H1 (cell line): ENCODE data around the gene TADA2B. TPM values are rescaled to one million over a fixed set of nuclear protein-coding genes. Genes with fewer than 3 reads are reported as not detected.

Experiments
- CBX5 ChIP-seq: fragments of 300-800, 300-1000 bp; sonication (generic); IDR thresholded peaks from 2 replicates; pipeline ENCODE4 v1.7.1; 2016; ENCODE audit warnings: antibody characterized with exemption, low read length, low read depth
- CBX8 ChIP-seq: fragments of 300-800, 300-1000 bp; sonication (generic); IDR thresholded peaks from 2 replicates; pipeline ENCODE4 v1.7.1; 2016; ENCODE audit warnings: low read depth, low read length, borderline replicate concordance
- CEBPB ChIP-seq: IDR thresholded peaks from 2 replicates; pipeline ENCODE4 v1.6.1; 2012; ENCODE audit warnings: low read depth, low read length
- CHD2 ChIP-seq: IDR thresholded peaks from 2 replicates; pipeline ENCODE4 v1.6.1; 2012; ENCODE audit warnings: low read length, improper control_type of control experiment
- CREB1 ChIP-seq: IDR thresholded peaks from 2 replicates; pipeline ENCODE4 v1.6.1; 2012; ENCODE audit warnings: inconsistent platforms
- EP300 ChIP-seq, 2 experiments: IDR thresholded peaks; 1 replicate in 1 of 2; 2 replicates in 1 of 2; pipeline ENCODE4 v1.6.1; 2011 to 2012; ENCODE audit warnings: low read depth in 2 of 2, low read length in 2 of 2, mild to moderate bottlenecking in 2 of 2, borderline replicate concordance in 1 of 2, inconsistent platforms in 1 of 2, moderate library complexity in 1 of 2
- EZH2 ChIP-seq: fragments of 200-600 bp; sonication (generic); IDR thresholded peaks from 2 replicates; pipeline ENCODE4 v1.7.1; 2012; ENCODE audit warnings: low read depth, mild to moderate bottlenecking, moderate library complexity, low read length, inconsistent platforms; ENCODE audit not compliant: severe bottlenecking
- FOSL1 ChIP-seq: IDR thresholded peaks from 2 replicates; pipeline ENCODE4 v1.6.1; 2011; ENCODE audit warnings: mild to moderate bottlenecking, low read depth, low read length, moderate library complexity; ENCODE audit not compliant: insufficient read depth
- GABPA ChIP-seq: IDR thresholded peaks from 2 replicates; pipeline ENCODE4 v1.6.1; 2011; ENCODE audit warnings: mild to moderate bottlenecking, low read length, moderate library complexity, borderline replicate concordance; ENCODE audit not compliant: insufficient read depth
- GTF2F1 ChIP-seq: IDR thresholded peaks from 2 replicates; pipeline ENCODE4 v1.6.1; 2012; ENCODE audit warnings: low read depth, low read length, improper control_type of control experiment, borderline replicate concordance
- NANOG ChIP-seq: IDR thresholded peaks from 2 replicates; pipeline ENCODE4 v1.6.1; 2011; ENCODE audit warnings: low read length, low read depth, mild to moderate bottlenecking, inconsistent platforms; ENCODE audit not compliant: insufficient read depth, poor library complexity, severe bottlenecking
- NRF1 ChIP-seq: IDR thresholded peaks from 2 replicates; pipeline ENCODE4 v1.6.1; 2011; ENCODE audit warnings: mild to moderate bottlenecking, low read depth, low read length, improper control_type of control experiment
- RAD21 ChIP-seq, 2 experiments: IDR thresholded peaks in 1 of 2; conservative IDR thresholded peaks in 1 of 2; 2 replicates each; pipeline ENCODE4 v1.6.1; 2011; ENCODE audit warnings: low read depth in 2 of 2, low read length in 2 of 2, improper control_type of control experiment in 1 of 2, inconsistent platforms in 1 of 2, mild to moderate bottlenecking in 1 of 2, moderate library complexity in 1 of 2
- RBBP5 ChIP-seq: IDR thresholded peaks from 2 replicates; pipeline ENCODE4 v1.7.1; 2012; ENCODE audit warnings: low read depth, mild to moderate bottlenecking, inconsistent platforms, low read length, moderate library complexity, borderline replicate concordance
- SAP30 ChIP-seq: fragments of 300-600 bp; sonication (generic); IDR thresholded peaks from 2 replicates; pipeline ENCODE4 v1.7.1; 2012; ENCODE audit warnings: low read length, moderate library complexity, mild to moderate bottlenecking, inconsistent platforms; ENCODE audit not compliant: insufficient read depth, insufficient replicate concordance
- SIRT6 ChIP-seq: IDR thresholded peaks from one replicate; pipeline ENCODE4 v1.7.1; 2012; ENCODE audit warnings: low read length, inconsistent platforms
- SIX5 ChIP-seq: IDR thresholded peaks from 2 replicates; pipeline ENCODE4 v1.6.1; 2011; ENCODE audit warnings: mild to moderate bottlenecking, low read depth, low read length
- SP1 ChIP-seq: IDR thresholded peaks from 2 replicates; pipeline ENCODE4 v1.6.1; 2011; ENCODE audit warnings: low read depth, low read length
- SP2 ChIP-seq: IDR thresholded peaks from 2 replicates; pipeline ENCODE4 v1.6.1; 2012; ENCODE audit warnings: mild to moderate bottlenecking, low read length, inconsistent platforms
- SP4 ChIP-seq: IDR thresholded peaks from 2 replicates; pipeline ENCODE4 v1.6.1; 2012; ENCODE audit warnings: low read length, inconsistent platforms
- TAF1 ChIP-seq: IDR thresholded peaks from 2 replicates; pipeline ENCODE4 v1.6.1; 2011; ENCODE audit warnings: mild to moderate bottlenecking, low read depth, low read length
- TBP ChIP-seq: IDR thresholded peaks from 2 replicates; pipeline ENCODE4 v1.6.1; 2011; ENCODE audit warnings: low read depth, low read length, improper control_type of control experiment
- YY1 ChIP-seq: IDR thresholded peaks from 2 replicates; pipeline ENCODE4 v1.6.1; 2011; ENCODE audit warnings: low read depth, mild to moderate bottlenecking, low read length
- ZNF274 ChIP-seq: IDR thresholded peaks from 2 replicates; pipeline ENCODE4 v1.7.0; 2012; ENCODE audit warnings: low read length, borderline replicate concordance; ENCODE audit errors: extremely low read depth
- polyA plus RNA-seq, 7 experiments: library from polyadenylated mRNA; depleted of rRNA in 3 of 7; stranded (reverse) in 5 of 7; unstranded in 2 of 7; fragments of >200 nt in 5 of 7; fragments of 200-250 nt in 2 of 7; gene quantifications; 1 replicate in 5 of 7; 2 replicates in 1 of 7; 4 replicates in 1 of 7; pipeline versions ENCODE4 v1.2.1 to v1.2.3, GENCODE V29; 2011 to 2013; ENCODE audit warnings: missing spikeins in 2 of 7, mixed read lengths in 2 of 7
- total RNA-seq: library from RNA; stranded (reverse); fragmentation: NEBNext Ultra II Directional; extraction: Animal tissue kit (Norgen Biotek cat#: 25700); gene quantifications from 2 replicates; pipeline ENCODE4 v1.2.1, GENCODE V29; 2021
- TF ChIP-seq, protein P1 (sequence below): IDR thresholded peaks from 2 replicates; pipeline ENCODE4 v1.6.1; 2012; ENCODE audit warnings: inconsistent platforms

Gene TADA2B
- total and polyA plus RNA-seq, 2 of the 8 experiments (the other 6 are each of a cell fraction or from before 2014, with no cell fraction given), result 5.7 to 12.1 TPM

DNA sequence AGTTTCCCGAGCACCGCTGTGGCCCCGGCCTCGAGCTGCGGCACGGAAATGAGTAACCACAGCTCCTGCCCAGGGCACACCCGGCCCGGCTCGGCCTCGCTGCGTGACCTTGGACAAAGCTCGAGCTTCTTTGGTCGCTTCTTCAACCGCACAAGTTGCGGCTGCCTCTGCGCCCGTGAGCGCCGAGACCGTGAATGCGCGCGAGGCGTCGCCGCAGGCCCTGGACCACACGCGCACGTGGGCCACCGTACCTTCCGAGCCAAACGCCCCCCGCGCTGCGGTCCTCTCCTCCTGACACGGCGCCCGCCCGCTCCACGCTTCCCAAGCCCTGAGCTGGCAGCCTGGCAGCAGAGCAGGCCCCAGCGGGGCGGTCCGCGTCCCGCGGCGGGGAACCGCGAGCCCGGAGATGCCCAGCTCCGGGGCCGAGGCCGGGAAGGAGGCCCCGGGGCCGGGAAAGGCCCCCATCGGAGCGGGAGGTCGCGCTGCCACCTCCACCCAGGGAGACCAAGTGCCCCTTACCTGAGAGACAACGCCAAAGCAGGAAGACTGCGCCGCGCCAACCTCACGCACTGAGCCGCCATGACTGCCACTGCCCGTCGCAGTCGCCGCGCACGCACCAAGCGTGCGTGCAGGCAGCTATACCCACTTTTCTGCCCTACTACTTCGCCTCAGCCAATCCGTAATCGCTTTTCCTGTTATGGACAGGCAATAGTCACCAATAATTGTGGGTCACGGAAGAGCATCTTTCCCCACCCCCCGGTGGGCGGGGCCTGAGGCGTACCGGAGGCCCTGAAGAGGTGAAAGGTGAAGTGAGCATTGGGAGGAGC, 24.5 kb downstream of the TADA2B start, which contains the start of gene GRPEL1 (continued):
- no peak for TF ChIP-seq FOSL1
- peak; percentile 80 for TF ChIP-seq CHD2
- TF ChIP-seq NRF1, result no peak
- peak; percentile 3 for TF ChIP-seq EZH2
- peak; percentile 77; the same call in 1 of the 2 replicates for TF ChIP-seq SP4
- peak; percentile 79 for TF ChIP-seq CREB1
- no peak for TF ChIP-seq ZNF274
- no peak for TF ChIP-seq RAD21 (IDR thresholded peaks at IDR 0.05 in 1 of 2, conservative IDR thresholded peaks at IDR 0.05 in 1 of 2; ENCODE audit: low read depth in 2 of 2, low read length in 2 of 2)
- no peak for TF ChIP-seq GTF2F1
- TF ChIP-seq SIX5, result no peak
- peak; percentile 94 for TF ChIP-seq SP1
- TF ChIP-seq, protein P1, sequence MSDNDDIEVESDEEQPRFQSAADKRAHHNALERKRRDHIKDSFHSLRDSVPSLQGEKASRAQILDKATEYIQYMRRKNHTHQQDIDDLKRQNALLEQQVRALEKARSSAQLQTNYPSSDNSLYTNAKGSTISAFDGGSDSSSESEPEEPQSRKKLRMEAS, result peak; percentile 93
- TF ChIP-seq SAP30, result no peak
- peak; percentile 80 for TF ChIP-seq TAF1
- TF ChIP-seq SP2, result peak; percentile 57
- no peak for TF ChIP-seq NANOG
- peak; percentile 89 for TF ChIP-seq YY1
- peak; percentile 91 for TF ChIP-seq RBBP5
- TF ChIP-seq CBX5, result no peak
- TF ChIP-seq EP300 (IDR thresholded peaks at IDR 0.05; ENCODE audit: borderline replicate concordance in 1 of 2, low read depth in 2 of 2, low read length in 2 of 2), result no peak
- no peak for TF ChIP-seq CBX8
- no peak for TF ChIP-seq GABPA
- TF ChIP-seq CEBPB, result no peak
- TF ChIP-seq TBP, result peak; percentile 83
- TF ChIP-seq SIRT6, result no peak
